LNCAP (cell line): ENCODE data around the gene UBE2L5.

Source experiments
- TF ChIP-seq, protein P1 (sequence below): fragments of 450-650 bp; IDR thresholded peaks from 2 replicates; pipeline ENCODE4 v1.5.1; 2017; ENCODE audit warnings: mild to moderate bottlenecking

Gene UBE2L5

GRCh38 chr13:30473675-30474074, 51.4 kb downstream of the UBE2L5 start:
- TF ChIP-seq, protein P1, sequence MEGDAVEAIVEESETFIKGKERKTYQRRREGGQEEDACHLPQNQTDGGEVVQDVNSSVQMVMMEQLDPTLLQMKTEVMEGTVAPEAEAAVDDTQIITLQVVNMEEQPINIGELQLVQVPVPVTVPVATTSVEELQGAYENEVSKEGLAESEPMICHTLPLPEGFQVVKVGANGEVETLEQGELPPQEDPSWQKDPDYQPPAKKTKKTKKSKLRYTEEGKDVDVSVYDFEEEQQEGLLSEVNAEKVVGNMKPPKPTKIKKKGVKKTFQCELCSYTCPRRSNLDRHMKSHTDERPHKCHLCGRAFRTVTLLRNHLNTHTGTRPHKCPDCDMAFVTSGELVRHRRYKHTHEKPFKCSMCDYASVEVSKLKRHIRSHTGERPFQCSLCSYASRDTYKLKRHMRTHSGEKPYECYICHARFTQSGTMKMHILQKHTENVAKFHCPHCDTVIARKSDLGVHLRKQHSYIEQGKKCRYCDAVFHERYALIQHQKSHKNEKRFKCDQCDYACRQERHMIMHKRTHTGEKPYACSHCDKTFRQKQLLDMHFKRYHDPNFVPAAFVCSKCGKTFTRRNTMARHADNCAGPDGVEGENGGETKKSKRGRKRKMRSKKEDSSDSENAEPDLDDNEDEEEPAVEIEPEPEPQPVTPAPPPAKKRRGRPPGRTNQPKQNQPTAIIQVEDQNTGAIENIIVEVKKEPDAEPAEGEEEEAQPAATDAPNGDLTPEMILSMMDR = no peak

DNA sequence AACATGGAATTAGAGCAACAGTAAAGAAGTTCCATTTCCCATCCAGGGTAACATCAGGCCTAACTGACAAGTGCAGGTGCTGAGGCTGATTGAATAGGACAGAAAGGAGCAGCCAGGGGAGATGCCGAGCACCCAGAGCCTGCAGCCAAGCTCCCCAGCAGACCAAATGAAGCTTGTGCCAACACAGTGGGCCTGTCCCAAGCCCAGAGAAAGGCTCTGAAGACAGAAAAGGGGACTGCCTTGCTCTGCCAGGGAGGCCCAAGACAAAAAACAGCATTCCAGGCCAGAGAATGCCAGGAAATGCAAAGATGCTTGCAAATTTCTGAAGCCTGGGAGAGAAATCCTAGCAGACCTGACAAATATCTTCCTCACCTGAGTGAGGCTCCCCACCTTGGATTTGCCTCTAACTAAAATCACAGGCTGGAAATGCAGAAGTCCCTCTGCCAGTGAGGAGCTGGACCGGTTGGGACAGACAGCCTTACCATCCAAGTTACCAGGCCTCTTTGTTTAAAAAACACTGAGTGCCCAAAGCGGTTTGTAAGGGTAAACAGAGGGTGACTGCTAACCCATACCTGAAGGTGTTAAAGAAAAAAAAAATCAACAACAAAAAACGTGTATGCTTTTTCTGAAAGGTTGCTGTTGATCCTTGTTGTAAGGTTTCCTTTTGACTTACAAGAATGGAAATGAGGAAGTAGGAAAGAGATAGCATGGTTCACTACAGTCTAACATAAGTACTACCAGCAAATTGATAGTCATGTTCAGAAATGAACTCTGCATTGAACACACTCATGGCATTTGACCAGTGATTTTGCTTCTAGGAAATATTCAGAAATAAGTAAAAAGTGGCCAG, 55.3 kb downstream of the UBE2L5 start:
- TF ChIP-seq, protein P1 = no peak
